ENCODE results near the gene FLNC. TPM values are rescaled to one million over a fixed set of nuclear protein-coding genes. Genes with fewer than 3 reads are reported as not detected.

Gene FLNC
- total and polyA plus RNA-seq, 2 of the 13 experiments (the other 11 are each of a cell fraction or from before 2014, with no cell fraction given): 0.02 TPM; not detected in 1

GRCh38 chr7:128856001-128856718 lies 26.0 kb downstream of the FLNC start:
- DNase-seq (ENCODE audit: low spot score): no peak
- ChIA-PET POLR2A (no interaction called here), CTCF (ENCODE audit: low intra/inter-chr PET ratio, low total read pairs) (no interaction called here)
- no peak overlapping the region for H3K4me3 ChIP-seq (replicated peaks in 1 of 3; ENCODE audit: insufficient read depth in 1 of 3, low read depth in 2 of 3, low read length in 3 of 3)
- no peaks in the 10 kb centered on the region for H3K4me1 ChIP-seq (ENCODE audit: insufficient read depth, low read length)
- BruUV-seq (replicated peaks): no TSS peak
- no peaks in the 10 kb centered on the region for H4K20me1 ChIP-seq (ENCODE audit: insufficient read depth, low read length)
- intact Hi-C loops (cut with micrococcal nuclease; ENCODE audit: unreplicated experiment): no loop called here
- no peak for TF ChIP-seq TIGD3 (CRISPR knock-in tag; IDR thresholded peaks at IDR 0.05; ENCODE audit: borderline replicate concordance)
- 7% methylated on average over 3 of the region's 17 CpGs for WGBS (ENCODE audit: low lambda C conversion rate)
- no peak for ATAC-seq
- H3K27me3 ChIP-seq (ENCODE audit: control insufficient read depth in 1 of 2, insufficient read depth in 2 of 2, low read length in 2 of 2): peaks cover 8 to 56% of the 10 kb centered on the region in 2 experiments; a peak in 4 of 5 replicates
- no peaks in the 10 kb centered on the region for H3K36me3 ChIP-seq (replicated peaks in 1 of 2; ENCODE audit: control insufficient read depth in 1 of 2, insufficient read depth in 2 of 2, low read length in 2 of 2)
- FAIRE-seq: no peak
- H3K27ac ChIP-seq (ENCODE audit: extremely low read length, insufficient read depth, low read length): no peak overlapping the region
- H3K4me2 ChIP-seq (ENCODE audit: low read depth, low read length): no peak overlapping the region
- in situ Hi-C loops (cut with HindIII; ENCODE audit: extremely low pct_ligation_motif_present, low pct_unique_long_range_greater_than_20kb): no loop called here
- H2AFZ ChIP-seq (ENCODE audit: low read length): no peak overlapping the region
- no peaks in the 10 kb centered on the region for H3K9me3 ChIP-seq (ENCODE audit: low read length)
- no peak overlapping the region for H3K9ac ChIP-seq (ENCODE audit: insufficient read depth, low read depth, low read length)
- H3K79me2 ChIP-seq (ENCODE audit: insufficient read depth, low read length): no peaks in the 10 kb centered on the region

GRCh38 chr7:128858380-128859231 lies 28.4 kb downstream of the FLNC start:
- peaks cover 4 to 40% of the 10 kb centered on the region in 2 experiments; a peak in 4 of 5 replicates for H3K27me3 ChIP-seq (ENCODE audit: control insufficient read depth in 1 of 2, insufficient read depth in 2 of 2, low read length in 2 of 2)
- DNase-seq (ENCODE audit: low spot score) (no peak), ATAC-seq (no peak), FAIRE-seq (no peak)
- intact Hi-C loops (cut with micrococcal nuclease; ENCODE audit: unreplicated experiment): no loop called here
- H3K36me3 ChIP-seq (replicated peaks in 1 of 2; ENCODE audit: control insufficient read depth in 1 of 2, insufficient read depth in 2 of 2, low read length in 2 of 2): no peaks in the 10 kb centered on the region
- BruUV-seq (replicated peaks): no TSS peak
- in situ Hi-C loops (cut with HindIII; ENCODE audit: extremely low pct_ligation_motif_present, low pct_unique_long_range_greater_than_20kb): no loop called here
- no peaks in the 10 kb centered on the region for H3K9me3 ChIP-seq (ENCODE audit: low read length)
- H3K27ac ChIP-seq (ENCODE audit: extremely low read length, insufficient read depth, low read length): no peak overlapping the region
- H3K4me2 ChIP-seq (ENCODE audit: low read depth, low read length): no peak overlapping the region
- no peak overlapping the region for H2AFZ ChIP-seq (ENCODE audit: low read length)
- no peaks in the 10 kb centered on the region; the same call in 1 of the 2 replicates for H4K20me1 ChIP-seq (ENCODE audit: insufficient read depth, low read length)
- TF ChIP-seq GATA4 (IDR thresholded peaks at IDR 0.05; ENCODE audit: borderline replicate concordance, low read depth) (no peak), ZBTB7B (CRISPR knock-in tag; IDR thresholded peaks at IDR 0.05) (no peak), KLF13 (CRISPR knock-in tag; IDR thresholded peaks at IDR 0.05) (no peak), HHEX (CRISPR knock-in tag; IDR thresholded peaks at IDR 0.05) (no peak), ZNF101 (CRISPR knock-in tag; IDR thresholded peaks at IDR 0.05; ENCODE audit: borderline replicate concordance, low read depth) (no peak)
- TF ChIP-seq, protein P1, sequence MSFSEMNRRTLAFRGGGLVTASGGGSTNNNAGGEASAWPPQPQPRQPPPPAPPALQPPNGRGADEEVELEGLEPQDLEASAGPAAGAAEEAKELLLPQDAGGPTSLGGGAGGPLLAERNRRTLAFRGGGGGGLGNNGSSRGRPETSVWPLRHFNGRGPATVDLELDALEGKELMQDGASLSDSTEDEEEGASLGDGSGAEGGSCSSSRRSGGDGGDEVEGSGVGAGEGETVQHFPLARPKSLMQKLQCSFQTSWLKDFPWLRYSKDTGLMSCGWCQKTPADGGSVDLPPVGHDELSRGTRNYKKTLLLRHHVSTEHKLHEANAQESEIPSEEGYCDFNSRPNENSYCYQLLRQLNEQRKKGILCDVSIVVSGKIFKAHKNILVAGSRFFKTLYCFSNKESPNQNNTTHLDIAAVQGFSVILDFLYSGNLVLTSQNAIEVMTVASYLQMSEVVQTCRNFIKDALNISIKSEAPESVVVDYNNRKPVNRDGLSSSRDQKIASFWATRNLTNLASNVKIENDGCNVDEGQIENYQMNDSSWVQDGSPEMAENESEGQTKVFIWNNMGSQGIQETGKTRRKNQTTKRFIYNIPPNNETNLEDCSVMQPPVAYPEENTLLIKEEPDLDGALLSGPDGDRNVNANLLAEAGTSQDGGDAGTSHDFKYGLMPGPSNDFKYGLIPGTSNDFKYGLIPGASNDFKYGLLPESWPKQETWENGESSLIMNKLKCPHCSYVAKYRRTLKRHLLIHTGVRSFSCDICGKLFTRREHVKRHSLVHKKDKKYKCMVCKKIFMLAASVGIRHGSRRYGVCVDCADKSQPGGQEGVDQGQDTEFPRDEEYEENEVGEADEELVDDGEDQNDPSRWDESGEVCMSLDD (CRISPR knock-in tag; IDR thresholded peaks at IDR 0.05; ENCODE audit: borderline replicate concordance): no peak
- no peak overlapping the region for H3K9ac ChIP-seq (ENCODE audit: insufficient read depth, low read depth, low read length)
- CTCF ChIA-PET (ENCODE audit: low intra/inter-chr PET ratio, low total read pairs): no interaction called here
- no peak overlapping the region for H3K4me3 ChIP-seq (replicated peaks in 1 of 3; ENCODE audit: insufficient read depth in 1 of 3, low read depth in 2 of 3, low read length in 3 of 3)
- WGBS (ENCODE audit: low lambda C conversion rate): 37% methylated on average over 11 of the region's 18 CpGs
- peaks cover 8% of the 10 kb centered on the region for H3K79me2 ChIP-seq (ENCODE audit: insufficient read depth, low read length)
- POLR2A ChIA-PET: no interaction called here
- H3K4me1 ChIP-seq (ENCODE audit: insufficient read depth, low read length): peaks cover 9% of the 10 kb centered on the region
